Heart left ventricle (tissue), 13 donors: ENCODE measurements around the gene LSM2.

Experiments
- POLR2A ChIP-seq, 2 donors: fragments of 450-650 bp; IDR thresholded peaks; one replicate each; pipeline ENCODE4 v1.6.1; 2017; ENCODE audit warnings: antibody characterized with exemption in 2 of 2, mild to moderate bottlenecking in 2 of 2, moderate library complexity in 2 of 2
- TF ChIP-seq, protein P1 (sequence below), 12 donors: fragments of 200-600 bp; sonication (generic) in 4 of 12; IDR thresholded peaks; one replicate each; pipeline versions ENCODE4 v1.5.0 to v1.8.0; 2018 to 2022; ENCODE audit warnings: antibody characterized with exemption in 12 of 12, mild to moderate bottlenecking in 5 of 12
- donor health status: ischemic (EF 13 %, LVEDD 7.1; RV severe dilation, severe dysfunction).
- donor health status: DM: no; HTN: yes; CAD: no.
- donor health status: DM: no; HTN: no; CAD: no.
- donor health status: ischemic (EF 25% LVEDD 6.9; RV normal size, moderate dysfunction).
- donor health status: ischemic (EF 25% LVEDD 5.7; RV mildly dilated, moderate dysfunction).
- donor health status: ischemic (EF 35%, LVEDD 5.7; RV mildly dilated, moderate dysfunction).
- donor health status: nonischemic (EF 11% LVEDD 7.7; RV severe dilation, severe dysfunction).
- donor health status: DM: yes; HTN: yes; CAD: no.
- donor health status: PGD.
- donor health status: ischemic (EF 29% LVEDD 5.4; RV normal size, mild dysfunction).
- donor health status: nonischemic (EF 23%, LVEDD 6.1; RV moderate dilation, normal function).

DNA sequence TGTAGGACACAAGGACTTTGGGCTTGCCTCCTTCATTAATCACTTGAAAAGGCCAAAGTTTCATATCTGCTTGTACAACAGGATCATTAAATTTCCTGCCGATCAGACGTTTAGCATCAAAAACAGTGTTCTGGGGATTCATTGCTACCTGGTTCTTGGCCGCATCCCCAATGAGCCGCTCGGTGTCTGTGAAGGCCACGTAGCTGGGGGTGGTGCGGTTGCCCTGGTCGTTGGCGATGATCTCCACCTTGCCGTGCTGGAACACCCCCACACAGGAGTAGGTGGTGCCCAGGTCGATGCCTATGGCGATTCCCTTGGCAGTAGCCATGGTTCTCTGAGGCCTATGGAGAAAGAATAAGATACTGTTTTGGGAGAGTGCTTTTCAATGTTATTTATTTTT lies 4.9 kb upstream of the LSM2 start:
- TF ChIP-seq, protein P1, sequence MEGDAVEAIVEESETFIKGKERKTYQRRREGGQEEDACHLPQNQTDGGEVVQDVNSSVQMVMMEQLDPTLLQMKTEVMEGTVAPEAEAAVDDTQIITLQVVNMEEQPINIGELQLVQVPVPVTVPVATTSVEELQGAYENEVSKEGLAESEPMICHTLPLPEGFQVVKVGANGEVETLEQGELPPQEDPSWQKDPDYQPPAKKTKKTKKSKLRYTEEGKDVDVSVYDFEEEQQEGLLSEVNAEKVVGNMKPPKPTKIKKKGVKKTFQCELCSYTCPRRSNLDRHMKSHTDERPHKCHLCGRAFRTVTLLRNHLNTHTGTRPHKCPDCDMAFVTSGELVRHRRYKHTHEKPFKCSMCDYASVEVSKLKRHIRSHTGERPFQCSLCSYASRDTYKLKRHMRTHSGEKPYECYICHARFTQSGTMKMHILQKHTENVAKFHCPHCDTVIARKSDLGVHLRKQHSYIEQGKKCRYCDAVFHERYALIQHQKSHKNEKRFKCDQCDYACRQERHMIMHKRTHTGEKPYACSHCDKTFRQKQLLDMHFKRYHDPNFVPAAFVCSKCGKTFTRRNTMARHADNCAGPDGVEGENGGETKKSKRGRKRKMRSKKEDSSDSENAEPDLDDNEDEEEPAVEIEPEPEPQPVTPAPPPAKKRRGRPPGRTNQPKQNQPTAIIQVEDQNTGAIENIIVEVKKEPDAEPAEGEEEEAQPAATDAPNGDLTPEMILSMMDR (IDR thresholded peaks at IDR 0.05) = no peak
- TF ChIP-seq POLR2A (IDR thresholded peaks at IDR 0.05) = no peak
